ENCODE results near the gene IMMP2L.

The IMMP2L gene

GRCh38 chr7:111011520-111011919 is 550.8 kb downstream of the IMMP2L start:
- Mint-ChIP-seq H3K36me3 (no peaks in the 10 kb centered on the region), H3K27ac (no peak overlapping the region), H3K4me1 (peaks cover 25% of the 10 kb centered on the region), H3K27me3 (no peaks in the 10 kb centered on the region), H3K4me3 (no peak overlapping the region), H3K9me3 (no peaks in the 10 kb centered on the region)
- no peak for ATAC-seq (ENCODE audit: low read depth)
- no peak for DNase-seq (ENCODE audit: low spot score in 2 of 2)

- Mint-ChIP-seq H3K4me3 (no peak overlapping the region), H3K4me1 (peaks cover 25% of the 10 kb centered on the region), H3K9me3 (no peaks in the 10 kb centered on the region), H3K27ac (no peak overlapping the region), H3K27me3 (no peaks in the 10 kb centered on the region), H3K36me3 (no peaks in the 10 kb centered on the region)
- ATAC-seq (ENCODE audit: low read depth), result no peak
- no peak for DNase-seq (ENCODE audit: low spot score in 2 of 2)
These were observed 551.5 kb downstream of the IMMP2L start for GRCh38 chr7:111010798-111011197.

GRCh38 chr7:111009526-111010040 is 552.7 kb downstream of the IMMP2L start:
- Mint-ChIP-seq H3K27ac (no peak overlapping the region), H3K27me3 (no peaks in the 10 kb centered on the region), H3K36me3 (no peaks in the 10 kb centered on the region), H3K9me3 (no peaks in the 10 kb centered on the region), H3K4me1 (peaks cover 19% of the 10 kb centered on the region), H3K4me3 (no peak overlapping the region)
- DNase-seq (ENCODE audit: low spot score in 2 of 2), result no peak
- ATAC-seq (ENCODE audit: low read depth), result no peak

GRCh38 chr7:111006691-111007090 is 555.6 kb downstream of the IMMP2L start:
- H3K4me3 Mint-ChIP-seq, result no peak overlapping the region
- no peak overlapping the region for H3K27ac Mint-ChIP-seq
- no peaks in the 10 kb centered on the region for H3K27me3 Mint-ChIP-seq
- DNase-seq (ENCODE audit: low spot score in 2 of 2) (no peak), ATAC-seq (ENCODE audit: low read depth) (no peak)
- peaks cover 4% of the 10 kb centered on the region for H3K4me1 Mint-ChIP-seq
- H3K9me3 Mint-ChIP-seq, result no peaks in the 10 kb centered on the region
- H3K36me3 Mint-ChIP-seq, result no peaks in the 10 kb centered on the region

- H3K27me3 Mint-ChIP-seq, result no peaks in the 10 kb centered on the region
- no peak overlapping the region for H3K4me3 Mint-ChIP-seq
- H3K27ac Mint-ChIP-seq, result no peak overlapping the region
- H3K9me3 Mint-ChIP-seq, result no peaks in the 10 kb centered on the region
- no peaks in the 10 kb centered on the region for H3K36me3 Mint-ChIP-seq
- peaks cover 5% of the 10 kb centered on the region for H3K4me1 Mint-ChIP-seq
- ATAC-seq (ENCODE audit: low read depth) (no peak), DNase-seq (ENCODE audit: low spot score in 2 of 2) (no peak)
These were observed 556.3 kb downstream of the IMMP2L start for GRCh38 chr7:111006040-111006439.

GRCh38 chr7:111005445-111005844 is 556.8 kb downstream of the IMMP2L start:
- Mint-ChIP-seq H3K36me3 (no peaks in the 10 kb centered on the region), H3K4me1 (peaks cover 5% of the 10 kb centered on the region), H3K27me3 (no peaks in the 10 kb centered on the region), H3K4me3 (no peak overlapping the region), H3K27ac (no peak overlapping the region), H3K9me3 (no peaks in the 10 kb centered on the region)
- ATAC-seq (ENCODE audit: low read depth) (no peak), DNase-seq (ENCODE audit: low spot score in 2 of 2) (no peak)

- no peak overlapping the region for H3K4me3 Mint-ChIP-seq
- DNase-seq (ENCODE audit: low spot score in 2 of 2) (no peak), ATAC-seq (ENCODE audit: low read depth) (no peak)
- no peaks in the 10 kb centered on the region for H3K27me3 Mint-ChIP-seq
- H3K9me3 Mint-ChIP-seq, result no peaks in the 10 kb centered on the region
- H3K4me1 Mint-ChIP-seq, result peaks cover 5% of the 10 kb centered on the region
- no peak overlapping the region for H3K27ac Mint-ChIP-seq
- peaks cover 2% of the 10 kb centered on the region for H3K36me3 Mint-ChIP-seq
These were observed 557.9 kb downstream of the IMMP2L start for GRCh38 chr7:111004310-111004901.

- no peak for ATAC-seq (ENCODE audit: low read depth)
These were observed 558.4 kb downstream of the IMMP2L start for GRCh38 chr7:111003883-111004282.

GRCh38 chr7:110994028-110994967 is 568.0 kb downstream of the IMMP2L start:
- no peaks in the 10 kb centered on the region for H3K27me3 Mint-ChIP-seq
- no peak for DNase-seq (ENCODE audit: low spot score in 2 of 2)
- no peak for ATAC-seq (ENCODE audit: low read depth)
- H3K36me3 Mint-ChIP-seq, result no peaks in the 10 kb centered on the region
- H3K4me3 Mint-ChIP-seq, result no peak overlapping the region
- H3K4me1 Mint-ChIP-seq, result no peaks in the 10 kb centered on the region
- no peaks in the 10 kb centered on the region for H3K9me3 Mint-ChIP-seq
- H3K27ac Mint-ChIP-seq, result no peak overlapping the region

More at GRCh38 chr7:111003883-111004282, 558.4 kb downstream of the IMMP2L start:
- Mint-ChIP-seq H3K4me3 (no peak overlapping the region), H3K9me3 (no peaks in the 10 kb centered on the region), H3K27ac (no peak overlapping the region), H3K36me3 (peaks cover 2% of the 10 kb centered on the region), H3K4me1 (peaks cover 5% of the 10 kb centered on the region), H3K27me3 (no peaks in the 10 kb centered on the region)
- DNase-seq (ENCODE audit: low spot score in 2 of 2), result no peak

GRCh38 chr7:110988890-110989501 is 573.3 kb downstream of the IMMP2L start:
- ATAC-seq (ENCODE audit: low read depth), result no peak
- Mint-ChIP-seq H3K27me3 (no peaks in the 10 kb centered on the region), H3K27ac (no peak overlapping the region), H3K4me1 (no peaks in the 10 kb centered on the region), H3K4me3 (no peak overlapping the region), H3K9me3 (no peaks in the 10 kb centered on the region), H3K36me3 (no peaks in the 10 kb centered on the region)
- DNase-seq (ENCODE audit: low spot score in 2 of 2), result no peak

GRCh38 chr7:110988348-110988747 is 573.9 kb downstream of the IMMP2L start:
- Mint-ChIP-seq H3K27ac (no peak overlapping the region), H3K4me1 (no peaks in the 10 kb centered on the region)

GRCh38 chr7:110987127-110987693 is 575.1 kb downstream of the IMMP2L start:
- H3K9me3 Mint-ChIP-seq, result no peaks in the 10 kb centered on the region
- H3K27ac Mint-ChIP-seq, result no peak overlapping the region
- H3K36me3 Mint-ChIP-seq, result no peaks in the 10 kb centered on the region
- ATAC-seq (ENCODE audit: low read depth) (no peak), DNase-seq (ENCODE audit: low spot score in 2 of 2) (no peak)
- H3K4me1 Mint-ChIP-seq, result no peaks in the 10 kb centered on the region
- no peaks in the 10 kb centered on the region for H3K27me3 Mint-ChIP-seq
- no peak overlapping the region for H3K4me3 Mint-ChIP-seq

More at GRCh38 chr7:110988348-110988747, 573.9 kb downstream of the IMMP2L start:
- ATAC-seq (ENCODE audit: low read depth) (no peak), DNase-seq (ENCODE audit: low spot score in 2 of 2) (no peak)
- Mint-ChIP-seq H3K36me3 (no peaks in the 10 kb centered on the region), H3K9me3 (no peaks in the 10 kb centered on the region), H3K4me3 (no peak overlapping the region), H3K27me3 (no peaks in the 10 kb centered on the region)

GRCh38 chr7:110983822-110984456 is 578.4 kb downstream of the IMMP2L start:
- Mint-ChIP-seq H3K9me3 (no peaks in the 10 kb centered on the region), H3K27ac (no peak overlapping the region), H3K4me3 (no peak overlapping the region), H3K27me3 (no peaks in the 10 kb centered on the region), H3K36me3 (no peaks in the 10 kb centered on the region), H3K4me1 (no peaks in the 10 kb centered on the region)
- ATAC-seq (ENCODE audit: low read depth) (no peak), DNase-seq (ENCODE audit: low spot score in 2 of 2) (no peak)
